K562 (cell line): ENCODE results near the gene TMEM273. TPM values are rescaled to one million over a fixed set of nuclear protein-coding genes. Genes with fewer than 3 reads are reported as not detected.
A peak's percentile ranks its signal among the peaks of the same experiment; 100 is the strongest.

Source experiments
- BDP1 ChIP-seq: IDR thresholded peaks from 3 replicates; pipeline ENCODE4 v1.6.1; 2011; ENCODE audit not compliant: insufficient read length, insufficient read depth
- BRF1 ChIP-seq: IDR thresholded peaks from 3 replicates; pipeline ENCODE4 v1.6.1; 2011; ENCODE audit warnings: borderline replicate concordance, mild to moderate bottlenecking; ENCODE audit not compliant: insufficient read length; ENCODE audit errors: extremely low read depth
- EZH2 ChIP-seq: IDR thresholded peaks from 2 replicates; pipeline ENCODE4 v1.6.1; 2012; ENCODE audit warnings: low read depth, mild to moderate bottlenecking, inconsistent platforms, low read length, borderline replicate concordance
- FOXA3 ChIP-seq, 2 experiments: fragments of 450-650 bp in 1 of 2; sonication (generic) in 1 of 2; formaldehyde crosslinking; IDR thresholded peaks in 1 of 2; conservative IDR thresholded peaks in 1 of 2; 2 replicates each; pipeline versions ENCODE4 v1.4.0 to v1.8.0; 2020 to 2022; ENCODE audit warnings: mild to moderate bottlenecking in 2 of 2, missing genetic modification reagents in 1 of 2
- ILK ChIP-seq: fragments of 450-650 bp; IDR thresholded peaks from 2 replicates; pipeline ENCODE4 v1.6.1; 2016; ENCODE audit warnings: missing genetic modification characterization, low read depth, mild to moderate bottlenecking, missing compliant biosample characterization, moderate library complexity, borderline replicate concordance
- L3MBTL2 ChIP-seq: fragments of 450-650 bp; IDR thresholded peaks from 2 replicates; pipeline ENCODE4 v1.6.1; 2016; ENCODE audit warnings: mild to moderate bottlenecking, moderate library complexity
- NCOA1 ChIP-seq: fragments of 450-650 bp; IDR thresholded peaks from 2 replicates; pipeline ENCODE4 v1.6.1; 2016; ENCODE audit warnings: low read depth
- SMAD4 ChIP-seq: fragments of 250-450 bp; sonication (Bioruptor Pico); conservative IDR thresholded peaks from 2 replicates; pipeline ENCODE4 v1.8.0; 2021; ENCODE audit warnings: inconsistent platforms, mild to moderate bottlenecking, moderate library complexity
- SNIP1 ChIP-seq: fragments of 450-650 bp; IDR thresholded peaks from 2 replicates; pipeline ENCODE4 v1.7.1; 2017; ENCODE audit warnings: low read depth, mild to moderate bottlenecking
- TRIM24 ChIP-seq, 2 experiments: fragments of 450-650 bp; IDR thresholded peaks; 2 replicates each; pipeline ENCODE4 v1.6.1; 2016
- ZC3H11A ChIP-seq: IDR thresholded peaks from 2 replicates; pipeline ENCODE4 v1.6.1; 2012; ENCODE audit warnings: low read depth, low read length, improper control_type of control experiment
- ZNF780A ChIP-seq: fragments of 250-450 bp; sonication (Bioruptor Pico); IDR thresholded peaks from 2 replicates; pipeline ENCODE4 v1.5.0; 2021; ENCODE audit warnings: mild to moderate bottlenecking
- polyA plus RNA-seq, 8 experiments: library from polyadenylated mRNA; depleted of rRNA in 4 of 8; stranded (reverse) in 5 of 8; unstranded in 3 of 8; fragments of >200 nt; fragmentation: Nextera tagmentation in 2 of 8; fragmentation: Illumina TruSeq in 1 of 8; extraction: Ambion mirVana in 2 of 8; extraction: Trizol in 1 of 8; gene quantifications; 2 replicates each; pipeline versions ENCODE4 v1.2.1 to v1.2.3, GENCODE V29; 2011 to 2014; ENCODE audit warnings: inconsistent platforms in 1 of 8, missing spikeins in 1 of 8
- total RNA-seq, 7 experiments: library from RNA; depleted of rRNA in 6 of 7; stranded (reverse); fragments of >200 nt in 6 of 7; fragmentation: Illumina TruSeq in 2 of 7; extraction: Trizol in 2 of 7; gene quantifications; 2 replicates each; pipeline versions ENCODE4 v1.2.1 to v1.2.3, GENCODE V29; 2011 to 2021; ENCODE audit warnings: low replicate concordance in 1 of 7
- TF ChIP-seq, protein P1 (sequence below), 2 experiments: fragments of 450-650 bp in 1 of 2; IDR thresholded peaks; 2 replicates each; pipeline ENCODE4 v1.6.1; 2011 to 2017; ENCODE audit warnings: low read depth in 2 of 2, antibody characterized with exemption in 1 of 2, borderline replicate concordance in 1 of 2, low read length in 1 of 2, mild to moderate bottlenecking in 1 of 2, mixed read lengths in 1 of 2; ENCODE audit not compliant: control insufficient read depth in 1 of 2
- TF ChIP-seq, protein P2 (sequence below): sonication (generic); formaldehyde crosslinking; IDR thresholded peaks from 2 replicates; pipeline ENCODE4 v1.8.1; 2023; ENCODE audit warnings: mild to moderate bottlenecking, missing genetic modification reagents
- TF ChIP-seq, protein P3 (sequence below): fragments of 450-650 bp; IDR thresholded peaks from 2 replicates; pipeline ENCODE4 v1.6.1; 2016; ENCODE audit warnings: missing biosample characterization, missing genetic modification characterization
- TF ChIP-seq, protein P4 (sequence below), 2 experiments: fragments of 150-350 bp in 1 of 2; IDR thresholded peaks; 2 replicates each; pipeline ENCODE4 v1.6.1; 2012 to 2016; ENCODE audit warnings: low read depth in 2 of 2, low read length in 2 of 2, mild to moderate bottlenecking in 1 of 2, moderate library complexity in 1 of 2

The TMEM273 gene
- total and polyA plus RNA-seq, 9 of the 15 experiments (the other 6 are each of a cell fraction or from before 2014, with no cell fraction given): 39.2 to 131 (median 95.6) TPM

DNA sequence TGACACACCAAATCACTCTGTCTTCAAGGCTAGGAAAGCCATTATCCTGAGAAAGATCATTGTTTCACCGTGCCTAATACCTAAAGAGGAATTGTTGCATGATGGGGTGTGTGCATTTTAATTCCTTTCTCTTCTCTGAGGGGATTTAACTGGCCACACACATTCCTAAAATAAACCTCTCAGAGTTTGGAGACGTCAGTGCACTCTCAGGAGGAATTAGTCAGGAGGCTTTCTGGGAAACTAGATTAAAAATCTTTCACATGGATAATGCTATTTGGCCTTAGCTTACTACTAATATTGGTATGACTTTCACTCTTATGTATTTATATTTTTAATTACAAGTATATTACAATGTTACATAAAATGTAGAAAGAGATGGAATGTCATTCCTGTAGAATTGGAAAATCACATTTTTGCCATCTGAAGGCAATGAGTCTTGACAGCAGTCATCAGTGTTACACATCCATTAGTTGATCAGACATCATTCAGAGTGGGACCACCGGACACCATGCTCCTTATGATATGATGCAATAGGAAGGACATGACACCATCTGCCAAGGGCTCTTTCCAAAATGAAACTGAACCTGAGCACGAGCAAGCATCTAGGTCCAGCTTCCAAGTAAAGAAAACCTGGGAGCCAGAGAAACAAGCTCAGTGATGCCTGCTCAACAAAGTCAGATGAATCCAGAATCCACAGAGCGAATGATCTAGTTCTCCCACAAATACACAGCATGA, 43.1 kb upstream of the TMEM273 start (continued):
- TF ChIP-seq, protein P1, sequence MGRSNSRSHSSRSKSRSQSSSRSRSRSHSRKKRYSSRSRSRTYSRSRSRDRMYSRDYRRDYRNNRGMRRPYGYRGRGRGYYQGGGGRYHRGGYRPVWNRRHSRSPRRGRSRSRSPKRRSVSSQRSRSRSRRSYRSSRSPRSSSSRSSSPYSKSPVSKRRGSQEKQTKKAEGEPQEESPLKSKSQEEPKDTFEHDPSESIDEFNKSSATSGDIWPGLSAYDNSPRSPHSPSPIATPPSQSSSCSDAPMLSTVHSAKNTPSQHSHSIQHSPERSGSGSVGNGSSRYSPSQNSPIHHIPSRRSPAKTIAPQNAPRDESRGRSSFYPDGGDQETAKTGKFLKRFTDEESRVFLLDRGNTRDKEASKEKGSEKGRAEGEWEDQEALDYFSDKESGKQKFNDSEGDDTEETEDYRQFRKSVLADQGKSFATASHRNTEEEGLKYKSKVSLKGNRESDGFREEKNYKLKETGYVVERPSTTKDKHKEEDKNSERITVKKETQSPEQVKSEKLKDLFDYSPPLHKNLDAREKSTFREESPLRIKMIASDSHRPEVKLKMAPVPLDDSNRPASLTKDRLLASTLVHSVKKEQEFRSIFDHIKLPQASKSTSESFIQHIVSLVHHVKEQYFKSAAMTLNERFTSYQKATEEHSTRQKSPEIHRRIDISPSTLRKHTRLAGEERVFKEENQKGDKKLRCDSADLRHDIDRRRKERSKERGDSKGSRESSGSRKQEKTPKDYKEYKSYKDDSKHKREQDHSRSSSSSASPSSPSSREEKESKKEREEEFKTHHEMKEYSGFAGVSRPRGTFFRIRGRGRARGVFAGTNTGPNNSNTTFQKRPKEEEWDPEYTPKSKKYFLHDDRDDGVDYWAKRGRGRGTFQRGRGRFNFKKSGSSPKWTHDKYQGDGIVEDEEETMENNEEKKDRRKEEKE (IDR thresholded peaks at IDR 0.05; ENCODE audit: borderline replicate concordance in 1 of 2, control insufficient read depth in 1 of 2, low read depth in 2 of 2, low read length in 1 of 2): no peak
- TF ChIP-seq NCOA1 (no peak), BDP1 (no peak), EZH2 (no peak), BRF1 (no peak), L3MBTL2 (peak; percentile 59; the same call in 1 of the 2 replicates), SMAD4 (CRISPR knock-in tag) (peak; percentile 33; the same call in 1 of the 2 replicates), ZNF780A (CRISPR knock-in tag) (no peak), ZC3H11A (no peak), ILK (no peak), FOXA3 (CRISPR knock-in tag; conservative IDR thresholded peaks at IDR 0.05 in 1 of 2, IDR thresholded peaks at IDR 0.05 in 1 of 2) (no peak), SNIP1 (no peak), TRIM24 (IDR thresholded peaks at IDR 0.05) (peak; percentile 37; a peak in 2 of 4 replicates)
- TF ChIP-seq, protein P2, sequence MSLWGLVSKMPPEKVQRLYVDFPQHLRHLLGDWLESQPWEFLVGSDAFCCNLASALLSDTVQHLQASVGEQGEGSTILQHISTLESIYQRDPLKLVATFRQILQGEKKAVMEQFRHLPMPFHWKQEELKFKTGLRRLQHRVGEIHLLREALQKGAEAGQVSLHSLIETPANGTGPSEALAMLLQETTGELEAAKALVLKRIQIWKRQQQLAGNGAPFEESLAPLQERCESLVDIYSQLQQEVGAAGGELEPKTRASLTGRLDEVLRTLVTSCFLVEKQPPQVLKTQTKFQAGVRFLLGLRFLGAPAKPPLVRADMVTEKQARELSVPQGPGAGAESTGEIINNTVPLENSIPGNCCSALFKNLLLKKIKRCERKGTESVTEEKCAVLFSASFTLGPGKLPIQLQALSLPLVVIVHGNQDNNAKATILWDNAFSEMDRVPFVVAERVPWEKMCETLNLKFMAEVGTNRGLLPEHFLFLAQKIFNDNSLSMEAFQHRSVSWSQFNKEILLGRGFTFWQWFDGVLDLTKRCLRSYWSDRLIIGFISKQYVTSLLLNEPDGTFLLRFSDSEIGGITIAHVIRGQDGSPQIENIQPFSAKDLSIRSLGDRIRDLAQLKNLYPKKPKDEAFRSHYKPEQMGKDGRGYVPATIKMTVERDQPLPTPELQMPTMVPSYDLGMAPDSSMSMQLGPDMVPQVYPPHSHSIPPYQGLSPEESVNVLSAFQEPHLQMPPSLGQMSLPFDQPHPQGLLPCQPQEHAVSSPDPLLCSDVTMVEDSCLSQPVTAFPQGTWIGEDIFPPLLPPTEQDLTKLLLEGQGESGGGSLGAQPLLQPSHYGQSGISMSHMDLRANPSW (CRISPR knock-in tag): no peak
- TF ChIP-seq, protein P3, sequence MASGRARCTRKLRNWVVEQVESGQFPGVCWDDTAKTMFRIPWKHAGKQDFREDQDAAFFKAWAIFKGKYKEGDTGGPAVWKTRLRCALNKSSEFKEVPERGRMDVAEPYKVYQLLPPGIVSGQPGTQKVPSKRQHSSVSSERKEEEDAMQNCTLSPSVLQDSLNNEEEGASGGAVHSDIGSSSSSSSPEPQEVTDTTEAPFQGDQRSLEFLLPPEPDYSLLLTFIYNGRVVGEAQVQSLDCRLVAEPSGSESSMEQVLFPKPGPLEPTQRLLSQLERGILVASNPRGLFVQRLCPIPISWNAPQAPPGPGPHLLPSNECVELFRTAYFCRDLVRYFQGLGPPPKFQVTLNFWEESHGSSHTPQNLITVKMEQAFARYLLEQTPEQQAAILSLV (tag): 0 out of 2 replicates have a peak, but pooled peaks have one; percentile 40
- TF ChIP-seq, protein P4, sequence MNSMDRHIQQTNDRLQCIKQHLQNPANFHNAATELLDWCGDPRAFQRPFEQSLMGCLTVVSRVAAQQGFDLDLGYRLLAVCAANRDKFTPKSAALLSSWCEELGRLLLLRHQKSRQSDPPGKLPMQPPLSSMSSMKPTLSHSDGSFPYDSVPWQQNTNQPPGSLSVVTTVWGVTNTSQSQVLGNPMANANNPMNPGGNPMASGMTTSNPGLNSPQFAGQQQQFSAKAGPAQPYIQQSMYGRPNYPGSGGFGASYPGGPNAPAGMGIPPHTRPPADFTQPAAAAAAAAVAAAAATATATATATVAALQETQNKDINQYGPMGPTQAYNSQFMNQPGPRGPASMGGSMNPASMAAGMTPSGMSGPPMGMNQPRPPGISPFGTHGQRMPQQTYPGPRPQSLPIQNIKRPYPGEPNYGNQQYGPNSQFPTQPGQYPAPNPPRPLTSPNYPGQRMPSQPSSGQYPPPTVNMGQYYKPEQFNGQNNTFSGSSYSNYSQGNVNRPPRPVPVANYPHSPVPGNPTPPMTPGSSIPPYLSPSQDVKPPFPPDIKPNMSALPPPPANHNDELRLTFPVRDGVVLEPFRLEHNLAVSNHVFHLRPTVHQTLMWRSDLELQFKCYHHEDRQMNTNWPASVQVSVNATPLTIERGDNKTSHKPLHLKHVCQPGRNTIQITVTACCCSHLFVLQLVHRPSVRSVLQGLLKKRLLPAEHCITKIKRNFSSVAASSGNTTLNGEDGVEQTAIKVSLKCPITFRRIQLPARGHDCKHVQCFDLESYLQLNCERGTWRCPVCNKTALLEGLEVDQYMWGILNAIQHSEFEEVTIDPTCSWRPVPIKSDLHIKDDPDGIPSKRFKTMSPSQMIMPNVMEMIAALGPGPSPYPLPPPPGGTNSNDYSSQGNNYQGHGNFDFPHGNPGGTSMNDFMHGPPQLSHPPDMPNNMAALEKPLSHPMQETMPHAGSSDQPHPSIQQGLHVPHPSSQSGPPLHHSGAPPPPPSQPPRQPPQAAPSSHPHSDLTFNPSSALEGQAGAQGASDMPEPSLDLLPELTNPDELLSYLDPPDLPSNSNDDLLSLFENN (IDR thresholded peaks at IDR 0.05; ENCODE audit: low read depth in 2 of 2, low read length in 2 of 2): no peak
